ENCODE measurements around the gene DENND5B. TPM values are rescaled to one million over a fixed set of nuclear protein-coding genes. Genes with fewer than 3 reads are reported as not detected.
"Not testable (repeated sequence)": the region's sequence is repeated elsewhere in the genome, so short reads cannot be mapped to it uniquely, and the experiment has no call there.

The DENND5B gene
- total RNA-seq, 1 experiment from 2014 or later = 20.8 TPM

DNA sequence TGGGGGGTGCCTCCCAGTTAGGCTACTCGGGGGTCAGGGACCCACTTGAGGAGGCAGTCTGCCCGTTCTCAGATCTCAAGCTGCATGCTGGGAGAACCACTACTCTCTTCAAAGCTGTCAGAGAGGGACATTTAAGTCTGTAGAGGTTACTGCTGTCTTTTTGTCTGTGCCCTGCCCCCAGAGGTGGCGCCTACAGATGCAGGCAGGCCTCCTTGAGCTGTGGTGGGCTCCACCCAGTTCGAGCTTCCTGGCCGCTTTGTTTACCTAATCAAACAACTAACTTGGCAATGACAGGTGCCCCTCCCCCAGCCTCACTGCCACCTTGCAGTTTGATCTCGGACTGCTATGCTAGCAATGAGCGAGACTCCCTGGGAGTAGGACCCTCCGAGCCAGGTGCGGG is 35.5 kb downstream of the DENND5B start:
- not testable (repeated sequence) for H3K9me3 ChIP-seq (replicated peaks); H3K36me3 ChIP-seq; DNase-seq; H3K27ac ChIP-seq; H3K4me1 ChIP-seq; H3K4me3 ChIP-seq; H3K27me3 ChIP-seq

DNA sequence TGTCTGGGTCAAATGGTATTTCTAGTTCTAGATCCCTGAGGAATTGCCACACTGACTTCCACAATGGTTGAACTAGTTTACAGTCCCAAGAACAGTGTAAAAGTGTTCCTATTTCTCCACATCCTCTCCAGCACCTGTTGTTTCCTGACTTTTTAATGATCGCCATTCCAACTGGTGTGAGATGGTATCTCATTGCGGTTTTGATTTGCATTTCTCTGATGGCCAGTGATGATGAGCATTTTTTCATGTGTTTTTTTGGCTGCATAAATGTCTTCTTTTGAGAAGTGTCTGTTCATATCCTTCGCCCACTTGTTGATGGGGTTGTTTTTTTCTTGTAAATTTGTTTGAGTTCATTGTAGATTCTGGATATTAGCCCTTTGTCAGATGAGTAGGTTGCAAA is 40.3 kb downstream of the DENND5B start:
- not testable (repeated sequence) for H3K36me3 ChIP-seq; H3K9me3 ChIP-seq (replicated peaks); H3K4me3 ChIP-seq; H3K27me3 ChIP-seq; H3K4me1 ChIP-seq; H3K27ac ChIP-seq; DNase-seq

DNA sequence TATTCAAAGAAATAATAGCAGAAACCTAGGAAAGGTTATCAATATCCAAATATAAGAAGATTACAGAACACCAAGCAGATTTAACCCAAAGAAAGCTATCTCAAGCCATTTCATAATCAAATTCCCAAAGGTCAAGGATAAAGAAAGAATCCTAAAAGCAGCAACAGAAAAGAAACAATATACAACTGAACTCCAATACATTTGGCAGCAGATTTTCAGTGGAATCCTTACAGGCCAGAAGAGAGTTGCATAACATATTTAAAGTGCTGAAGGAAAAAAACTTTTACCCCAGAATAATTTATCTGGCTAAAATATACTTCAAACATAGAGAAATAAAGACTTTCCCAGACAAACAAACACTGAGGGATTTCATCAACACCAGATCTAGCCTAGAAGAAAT is 54.3 kb downstream of the DENND5B start:
- no peak for DNase-seq
- H3K4me3 ChIP-seq = no peak overlapping the region
- no peaks in the 10 kb centered on the region for H3K27me3 ChIP-seq
- no peaks in the 10 kb centered on the region for H3K36me3 ChIP-seq
- no peak overlapping the region for H3K27ac ChIP-seq
- peaks cover 10% of the 10 kb centered on the region; the same call in 1 of the 2 replicates for H3K9me3 ChIP-seq (replicated peaks)
- H3K4me1 ChIP-seq = no peaks in the 10 kb centered on the region

DNA sequence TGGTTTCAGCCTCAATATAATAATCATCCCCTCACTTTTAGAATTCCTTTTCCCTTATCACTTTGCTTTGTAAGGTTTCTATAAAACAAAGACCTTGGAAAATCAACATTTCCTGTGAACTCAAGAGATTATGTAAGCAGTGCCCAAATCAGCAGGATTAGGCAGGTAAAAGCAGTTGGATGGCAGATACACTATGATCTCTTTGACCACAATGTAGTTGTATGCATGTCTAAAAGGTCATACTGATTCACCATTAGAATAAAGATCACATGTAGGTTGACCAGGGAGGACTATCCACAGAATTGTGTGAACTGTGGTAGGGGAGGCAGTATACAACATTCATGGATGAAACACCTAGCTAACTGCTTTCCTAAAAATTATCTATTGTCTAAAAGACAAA is 57.5 kb downstream of the DENND5B start:
- H3K27ac ChIP-seq = no peak overlapping the region
- no peaks in the 10 kb centered on the region for H3K36me3 ChIP-seq
- no peak overlapping the region for H3K4me3 ChIP-seq
- no peaks in the 10 kb centered on the region for H3K4me1 ChIP-seq
- H3K27me3 ChIP-seq = no peaks in the 10 kb centered on the region
- no peak for DNase-seq
- no peaks in the 10 kb centered on the region for H3K9me3 ChIP-seq (replicated peaks)

DNA sequence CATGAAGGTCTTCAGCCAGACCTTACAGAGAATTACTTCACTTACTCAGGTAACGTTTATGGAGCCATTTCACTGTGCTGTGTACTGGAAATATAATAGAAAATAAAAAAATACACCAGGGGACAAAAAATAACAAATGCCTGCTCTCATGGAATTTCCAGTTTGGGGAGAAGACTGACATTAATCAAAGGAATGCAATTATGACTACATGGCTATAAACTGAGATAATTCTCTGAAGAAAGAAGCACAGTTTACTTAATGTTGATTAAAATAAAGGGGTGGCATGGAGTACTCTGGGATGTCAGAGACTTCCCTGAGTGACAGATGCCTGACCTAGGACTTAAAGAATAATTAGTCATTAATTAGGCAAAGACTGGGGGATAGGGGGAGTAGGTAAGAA is 59.0 kb downstream of the DENND5B start:
- no peak for DNase-seq
- Histone ChIP-seq H3K9me3 (replicated peaks) (no peaks in the 10 kb centered on the region), H3K4me1 (no peaks in the 10 kb centered on the region), H3K4me3 (no peak overlapping the region), H3K36me3 (no peaks in the 10 kb centered on the region), H3K27ac (no peak overlapping the region), H3K27me3 (no peaks in the 10 kb centered on the region)

DNA sequence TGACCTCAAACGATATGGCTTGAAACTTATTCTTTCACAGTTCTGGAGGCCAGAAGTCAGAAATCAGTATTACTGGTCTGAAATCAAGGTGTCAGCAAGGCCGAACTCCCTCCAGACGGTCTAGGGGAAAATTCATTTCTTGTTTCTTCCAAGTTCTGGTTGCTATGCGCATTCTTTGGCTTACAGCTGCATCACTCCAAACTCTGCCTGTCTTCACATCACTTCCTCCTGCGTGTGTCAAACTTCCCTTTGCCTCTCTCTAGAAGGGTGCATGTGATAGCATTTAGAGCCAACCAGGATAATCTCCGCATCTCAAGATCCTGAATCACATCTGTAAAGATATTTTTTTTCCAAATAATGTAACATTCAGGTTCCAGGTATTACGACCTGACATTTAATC is 62.8 kb downstream of the DENND5B start:
- peaks cover 9% of the 10 kb centered on the region for H3K4me1 ChIP-seq
- no peak overlapping the region for H3K4me3 ChIP-seq
- no peaks in the 10 kb centered on the region for H3K27me3 ChIP-seq
- H3K27ac ChIP-seq = no peak overlapping the region
- DNase-seq = no peak
- no peaks in the 10 kb centered on the region for H3K9me3 ChIP-seq (replicated peaks)
- H3K36me3 ChIP-seq = no peaks in the 10 kb centered on the region

DNA sequence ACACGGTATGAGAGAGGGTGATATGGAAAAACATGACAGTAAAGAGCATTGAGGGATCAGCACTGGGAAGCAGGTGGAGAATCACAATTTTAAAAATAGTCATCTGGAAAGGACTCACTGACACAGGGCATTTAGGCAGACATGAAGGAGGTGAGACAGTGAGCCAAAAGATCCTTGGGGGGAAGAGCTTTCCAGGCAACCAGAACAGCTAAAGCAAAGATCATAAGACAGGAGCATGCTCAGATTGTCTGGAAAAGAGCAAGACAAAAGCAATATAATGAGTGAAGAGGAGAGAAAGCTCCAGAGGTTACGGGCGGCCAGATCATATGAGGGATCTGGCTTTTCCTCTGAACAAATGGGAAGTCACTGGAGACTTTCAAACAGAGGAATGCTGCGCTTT is 63.9 kb downstream of the DENND5B start:
- H3K36me3 ChIP-seq = no peaks in the 10 kb centered on the region
- no peaks in the 10 kb centered on the region for H3K9me3 ChIP-seq (replicated peaks)
- no peak for DNase-seq
- no peaks in the 10 kb centered on the region for H3K27me3 ChIP-seq
- no peak overlapping the region for H3K4me3 ChIP-seq
- peaks cover 10% of the 10 kb centered on the region for H3K4me1 ChIP-seq
- no peak overlapping the region for H3K27ac ChIP-seq

DNA sequence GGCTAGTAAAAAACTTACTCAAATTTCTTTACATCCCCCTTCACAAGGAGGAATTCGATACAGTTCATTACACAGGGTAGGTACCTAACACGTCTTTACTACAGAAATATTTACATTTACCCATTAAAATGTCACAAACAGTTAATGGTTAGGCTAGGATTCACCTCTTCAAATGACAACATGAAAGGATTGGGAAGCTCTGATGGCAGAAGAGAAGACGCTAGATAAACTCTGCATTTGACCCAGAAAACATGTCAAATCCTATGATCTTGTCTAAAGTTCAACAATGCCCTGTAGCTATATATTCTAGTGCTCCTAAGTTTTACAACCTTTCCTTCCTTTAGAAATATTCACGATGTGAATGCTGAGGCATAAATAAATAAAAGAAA is 64.8 kb downstream of the DENND5B start:
- Histone ChIP-seq H3K27me3 (no peaks in the 10 kb centered on the region), H3K27ac (no peak overlapping the region), H3K4me1 (peaks cover 14% of the 10 kb centered on the region), H3K36me3 (no peaks in the 10 kb centered on the region), H3K4me3 (no peak overlapping the region), H3K9me3 (replicated peaks) (no peaks in the 10 kb centered on the region)
- no peak for DNase-seq

DNA sequence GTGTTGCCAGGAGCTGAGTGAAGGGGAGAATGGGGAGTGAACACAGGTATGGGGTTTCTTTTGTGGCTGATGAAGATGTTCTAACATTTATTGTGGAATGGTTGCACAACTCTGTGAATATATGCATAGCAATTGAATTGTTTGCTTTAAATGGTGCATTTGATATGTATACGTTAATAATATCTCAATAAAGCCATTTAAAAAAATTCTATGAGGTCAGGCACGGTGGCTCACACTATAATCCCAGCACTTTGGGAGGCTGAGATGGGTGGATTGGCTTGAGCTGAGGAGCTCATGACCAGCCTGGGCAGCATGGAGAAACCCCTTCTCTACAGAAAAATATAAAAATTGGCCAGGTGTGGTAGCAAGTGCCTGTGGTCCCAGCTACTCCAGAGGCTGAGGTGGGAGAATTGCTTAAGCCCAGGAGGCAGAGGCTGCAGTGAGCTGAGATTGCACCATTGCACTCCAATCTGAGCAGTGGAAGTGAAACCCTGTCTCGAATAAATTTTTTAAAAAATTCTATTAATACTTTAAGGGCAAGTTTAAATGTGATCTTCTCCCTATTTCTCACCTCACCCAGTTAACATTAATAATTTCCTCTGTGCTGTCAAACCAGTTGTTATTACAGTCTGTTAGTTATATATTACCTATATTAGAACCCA is 65.3 kb downstream of the DENND5B start:
- H3K27ac ChIP-seq = no peak overlapping the region

DNA sequence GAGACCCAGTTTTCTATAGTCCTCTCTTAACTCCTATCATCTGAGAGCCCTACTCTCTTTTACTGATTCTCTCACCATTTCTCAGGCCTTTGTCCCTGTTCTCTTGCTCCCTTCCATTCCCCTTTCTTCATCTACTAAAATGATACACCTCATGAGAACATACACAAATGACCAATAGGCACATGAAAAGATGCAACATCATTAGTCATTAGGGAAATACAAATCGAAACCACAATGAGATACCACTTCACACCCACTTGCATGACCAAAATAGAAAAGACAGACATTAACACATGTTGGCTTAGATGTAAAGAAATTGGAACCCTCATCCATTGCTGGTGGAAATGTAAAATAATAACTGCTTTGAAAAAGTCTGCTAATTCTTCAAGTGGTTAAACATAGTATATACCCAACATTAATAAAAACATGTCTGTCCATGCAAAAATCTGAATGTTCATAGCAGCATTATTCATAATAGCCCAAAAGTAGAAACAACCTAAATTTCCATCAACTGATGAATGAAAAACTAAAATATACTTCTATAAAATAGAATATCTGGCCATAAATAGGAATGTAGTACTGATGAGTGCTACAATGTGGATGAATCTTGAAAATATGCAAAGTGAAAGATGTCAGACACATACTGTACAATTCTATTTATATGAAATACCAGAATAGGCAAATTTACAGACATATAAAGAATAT is 66.0 kb downstream of the DENND5B start:
- H3K27me3 ChIP-seq = no peaks in the 10 kb centered on the region
- no peak overlapping the region for H3K4me3 ChIP-seq
- H3K4me1 ChIP-seq = peaks cover 14% of the 10 kb centered on the region
- H3K36me3 ChIP-seq = no peaks in the 10 kb centered on the region
- no peaks in the 10 kb centered on the region for H3K9me3 ChIP-seq (replicated peaks)
- no peak overlapping the region for H3K27ac ChIP-seq
- DNase-seq = peak in 1 of 2 experiments; percentile 27

More for the DNA sequence above, 65.3 kb downstream of the DENND5B start:
- Histone ChIP-seq H3K36me3 (no peaks in the 10 kb centered on the region), H3K27me3 (no peaks in the 10 kb centered on the region), H3K9me3 (replicated peaks) (no peaks in the 10 kb centered on the region), H3K4me3 (no peak overlapping the region), H3K4me1 (peaks cover 14% of the 10 kb centered on the region)
- DNase-seq = no peak

DNA sequence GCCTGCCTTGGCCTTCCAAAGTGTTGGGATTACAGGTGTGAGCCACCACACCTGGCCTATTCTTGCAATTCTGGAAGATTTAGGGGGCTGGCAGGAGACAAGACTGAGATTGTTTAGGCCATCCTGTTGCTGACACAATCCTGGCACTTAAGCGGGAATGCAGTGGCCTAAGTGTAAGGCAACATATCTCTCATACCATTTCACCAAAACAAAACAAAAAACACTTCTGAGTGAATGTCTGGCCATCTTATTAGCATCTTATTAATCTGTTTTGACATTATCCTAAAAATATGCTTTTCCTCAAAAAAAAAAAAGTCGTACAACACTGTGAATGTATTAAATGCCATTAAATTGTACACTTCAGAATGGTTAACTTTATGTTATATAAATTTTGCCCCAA is 67.6 kb downstream of the DENND5B start:
- DNase-seq = no peak
- Histone ChIP-seq H3K36me3 (no peaks in the 10 kb centered on the region), H3K4me1 (peaks cover 27% of the 10 kb centered on the region), H3K4me3 (no peak overlapping the region), H3K27ac (no peak overlapping the region), H3K27me3 (no peaks in the 10 kb centered on the region), H3K9me3 (replicated peaks) (no peaks in the 10 kb centered on the region)

DNA sequence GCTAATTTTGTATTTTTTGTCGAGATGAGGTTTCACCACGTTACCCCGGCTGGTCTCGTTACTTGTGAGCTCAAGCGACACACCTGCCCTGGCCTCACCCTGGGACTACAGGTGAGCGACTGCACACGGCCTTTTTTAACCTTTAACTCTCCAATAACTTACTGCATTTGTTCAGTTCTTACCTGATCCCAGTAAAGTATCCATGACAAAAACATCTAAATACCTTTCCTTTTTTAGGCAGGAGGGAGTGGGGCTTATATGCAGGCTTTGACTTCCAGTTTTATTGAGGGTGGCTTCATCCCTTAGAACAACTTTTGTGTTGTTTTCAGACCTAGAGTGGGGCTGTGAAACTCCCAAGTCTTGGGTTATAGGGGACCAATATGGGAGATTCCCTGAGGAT is 68.3 kb downstream of the DENND5B start:
- H3K4me1 ChIP-seq = peaks cover 34% of the 10 kb centered on the region
- no peaks in the 10 kb centered on the region for H3K9me3 ChIP-seq (replicated peaks)
- no peaks in the 10 kb centered on the region for H3K36me3 ChIP-seq
- DNase-seq = no peak
- H3K4me3 ChIP-seq = no peak overlapping the region
- no peak overlapping the region for H3K27ac ChIP-seq
- H3K27me3 ChIP-seq = no peaks in the 10 kb centered on the region

DNA sequence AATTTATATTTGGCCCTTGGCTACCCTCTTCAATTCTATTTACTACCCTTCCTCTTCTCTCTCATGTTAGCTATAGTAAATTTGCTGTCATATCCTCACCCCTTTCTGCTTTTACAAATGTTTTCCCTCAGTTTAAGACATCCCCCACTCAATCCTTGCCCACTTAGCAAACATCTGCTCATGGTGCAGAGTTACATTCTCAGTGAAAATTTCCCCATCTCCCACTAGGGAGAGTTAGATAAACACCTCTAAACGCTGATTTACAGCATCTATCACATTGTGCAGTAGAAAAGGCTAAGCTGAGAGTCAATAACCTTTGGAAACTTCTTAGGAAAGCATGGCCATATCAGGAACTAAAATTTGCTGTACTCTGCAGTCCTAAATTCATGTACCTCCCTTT is 69.0 kb downstream of the DENND5B start:
- Histone ChIP-seq H3K36me3 (no peaks in the 10 kb centered on the region), H3K4me1 (peaks cover 39% of the 10 kb centered on the region), H3K27me3 (no peaks in the 10 kb centered on the region), H3K9me3 (replicated peaks) (no peaks in the 10 kb centered on the region), H3K27ac (no peak overlapping the region), H3K4me3 (no peak overlapping the region)
- DNase-seq = peak in 1 of 2 experiments; percentile 8

DNA sequence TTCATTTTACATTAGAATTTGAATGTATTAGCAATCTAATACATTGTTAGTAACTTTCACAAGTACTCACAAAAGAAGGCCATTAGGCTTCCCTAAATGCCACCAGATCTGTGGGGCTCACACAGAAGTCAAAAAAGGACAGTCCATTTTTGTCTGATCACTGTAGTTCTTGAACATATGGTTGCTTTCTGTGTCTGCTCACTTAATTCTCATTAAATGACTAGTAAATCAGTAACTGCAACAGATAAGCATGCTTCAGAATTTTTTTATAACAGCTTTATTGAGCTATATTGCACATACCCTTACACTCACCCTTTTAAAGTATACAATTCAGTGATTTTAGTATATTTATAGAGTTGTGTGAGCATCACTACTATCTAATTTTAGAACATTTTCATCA is 71.4 kb downstream of the DENND5B start:
- no peaks in the 10 kb centered on the region for H3K27me3 ChIP-seq
- H3K36me3 ChIP-seq = no peaks in the 10 kb centered on the region
- peaks cover 31% of the 10 kb centered on the region for H3K4me1 ChIP-seq
- no peaks in the 10 kb centered on the region for H3K9me3 ChIP-seq (replicated peaks)
- peak in 1 of 2 experiments; percentile 11 for DNase-seq
- peak overlapping the region; percentile 86 for H3K27ac ChIP-seq
- no peak overlapping the region for H3K4me3 ChIP-seq

DNA sequence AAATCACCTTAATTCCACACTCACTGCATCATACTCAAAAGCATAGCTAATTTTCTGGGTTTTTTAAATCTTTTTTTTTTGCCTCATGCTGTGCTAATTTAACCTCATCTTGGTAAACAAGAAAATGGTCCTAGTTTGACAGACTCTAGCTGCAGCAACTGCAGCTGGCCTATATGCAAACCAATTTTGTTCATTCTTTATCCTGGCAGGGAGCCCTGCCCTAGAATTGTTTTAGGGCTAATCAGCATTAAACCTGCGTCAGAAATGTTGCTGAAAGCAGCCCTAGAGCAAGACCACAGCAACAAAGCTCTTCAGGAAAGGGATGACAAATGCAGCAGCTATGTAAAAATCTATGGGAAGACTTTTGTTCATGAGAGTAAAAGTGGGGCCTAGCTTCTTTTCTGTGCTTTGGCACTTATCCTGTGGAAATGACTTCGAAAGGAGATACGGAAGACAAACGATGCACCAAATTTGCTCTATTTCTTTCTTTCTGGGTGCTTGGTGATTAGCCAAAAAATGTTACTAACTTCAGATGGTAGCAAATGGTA is 72.2 kb downstream of the DENND5B start:
- no peaks in the 10 kb centered on the region for H3K36me3 ChIP-seq
- H3K4me1 ChIP-seq = peaks cover 30% of the 10 kb centered on the region
- peak overlapping the region; percentile 86 for H3K27ac ChIP-seq
- peak; percentile 84 to 89 for DNase-seq
- no peaks in the 10 kb centered on the region for H3K9me3 ChIP-seq (replicated peaks)
- no peaks in the 10 kb centered on the region for H3K27me3 ChIP-seq
- peak overlapping the region; percentile 18 for H3K4me3 ChIP-seq

Measured in SJCRH30 (cell line).